SH-SY5Y (cell line): ENCODE measurements around the gene IFITM2.

Experiments
- GATA2 ChIP-seq: IDR thresholded peaks from 2 replicates; pipeline ENCODE4 v1.6.1; 2011; ENCODE audit warnings: mild to moderate bottlenecking, low read depth, low read length
- GATA3 ChIP-seq: IDR thresholded peaks from 2 replicates; pipeline ENCODE4 v1.6.1; 2011; ENCODE audit warnings: low read depth, mild to moderate bottlenecking, low read length, moderate library complexity

- TF ChIP-seq GATA2 (no peak), GATA3 (no peak)
Measured at GRCh38 chr11:327581-327923, 19.9 kb downstream of the IFITM2 start.
